ENCODE data around the gene GMDS. TPM values are rescaled to one million over a fixed set of nuclear protein-coding genes. Genes with fewer than 3 reads are reported as not detected.
A peak's percentile ranks its signal among the peaks of the same experiment; 100 is the strongest.

The GMDS gene
- total and polyA plus RNA-seq, 2 of the 8 experiments (the other 6 are each of a cell fraction or from before 2014, with no cell fraction given) = 16.8 to 50.0 TPM

DNA sequence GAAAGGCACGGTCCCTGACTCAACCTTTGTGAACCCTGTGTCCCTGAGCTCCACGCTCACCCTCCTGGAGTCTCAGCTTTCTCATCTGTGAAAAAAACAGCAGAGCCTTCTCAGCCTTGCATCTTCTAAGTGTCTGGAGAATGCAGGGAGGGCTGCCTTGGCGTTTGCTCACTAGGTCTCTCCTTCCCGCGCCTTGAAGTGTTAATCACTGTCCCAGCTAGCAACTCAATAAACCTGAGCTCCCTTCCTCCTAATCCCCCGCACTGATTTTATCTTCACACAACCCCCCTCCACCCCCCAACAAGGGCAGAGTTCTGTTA, 670.6 kb downstream of the GMDS start:
- Histone ChIP-seq H2BK5ac (ENCODE audit: low read depth, low read length) (no peak overlapping the region), H3K9ac (replicated peaks in 1 of 4; ENCODE audit: extremely low read depth in 1 of 4, low read depth in 3 of 4, low read length in 3 of 4) (no peak overlapping the region), H3K56ac (replicated peaks; ENCODE audit: insufficient read length, low read depth, low read length) (no peak overlapping the region), H2BK12ac (ENCODE audit: low read depth, low read length) (no peak overlapping the region), H3K14ac (ENCODE audit: insufficient read length) (no peak overlapping the region), H3K4me3 (ENCODE audit: extremely low read depth in 1 of 4, insufficient read depth in 2 of 4, low read depth in 3 of 4, low read length in 4 of 4) (no peak overlapping the region), H3K27ac (ENCODE audit: low read depth, low read length) (no peak overlapping the region), H3K27me3 (replicated peaks in 1 of 4; ENCODE audit: control insufficient read depth in 3 of 4, extremely low read depth in 1 of 4, insufficient read depth in 3 of 4, low read length in 3 of 4) (peaks cover 0 to 3% (median 0%) of the 10 kb centered on the region in 4 experiments; a peak in 1 of 7 replicates), H3K79me2 (ENCODE audit: control insufficient read depth in 1 of 2, insufficient read depth in 2 of 2, low read length in 2 of 2) (no peaks in the 10 kb centered on the region), H4K5ac (ENCODE audit: insufficient read length, low read depth, low read length) (no peak overlapping the region), H3K23ac (ENCODE audit: insufficient read length) (no peak overlapping the region), H2BK15ac (ENCODE audit: low read length) (no peak overlapping the region), H2AFZ (ENCODE audit: low read length) (0 out of 2 replicates have a peak overlapping the region, but pooled peaks have one; percentile 6), H3K4ac (replicated peaks; ENCODE audit: insufficient read length, low read depth, low read length) (no peak overlapping the region), H3K79me1 (ENCODE audit: low read depth, low read length) (no peaks in the 10 kb centered on the region), H2AK5ac (ENCODE audit: low read depth, low read length) (no peak overlapping the region), H3K23me2 (ENCODE audit: low read depth, low read length) (no peaks in the 10 kb centered on the region), H4K8ac (ENCODE audit: extremely low read depth, insufficient read depth, low read length) (no peak overlapping the region), H3K4me2 (ENCODE audit: insufficient read depth in 1 of 2, low read depth in 2 of 2, low read length in 2 of 2) (peak overlapping the region; percentile 17 to 26; a peak in 2 of 4 replicates), H4K20me1 (replicated peaks in 1 of 2; ENCODE audit: control insufficient read depth in 1 of 2, insufficient read depth in 2 of 2, low read length in 2 of 2) (no peaks in the 10 kb centered on the region), H2BK20ac (ENCODE audit: low read length) (no peak overlapping the region), H3K36me3 (ENCODE audit: control insufficient read depth in 2 of 4, insufficient read depth in 4 of 4, low read length in 3 of 4) (no peaks in the 10 kb centered on the region), H2BK120ac (replicated peaks; ENCODE audit: low read depth, low read length) (no peak overlapping the region), H3K9me3 (ENCODE audit: insufficient read depth in 2 of 2, low read depth in 1 of 2, low read length in 1 of 2) (no peaks in the 10 kb centered on the region), H3K4me1 (replicated peaks in 1 of 4; ENCODE audit: control insufficient read depth in 3 of 4, insufficient read depth in 4 of 4, low read length in 3 of 4) (peaks cover 0 to 8% (median 4%) of the 10 kb centered on the region in 4 experiments; a peak in 4 of 7 replicates), H4K91ac (replicated peaks; ENCODE audit: insufficient read length, low read length) (no peak overlapping the region), H3K18ac (ENCODE audit: extremely low read depth, low read length) (0 out of 2 replicates have a peak overlapping the region, but pooled peaks have one; percentile 48)
- DNase-seq (ENCODE audit: low read depth in 1 of 2, low spot score in 2 of 2) = peak in 1 of 2 experiments; percentile 47
- FAIRE-seq = no peak
- 46% methylated on average over 6 of the region's 6 CpGs; no CpG with 5 or more reads in 1 of the 2 experiments for WGBS, 2 experiments (ENCODE audit: extremely low coverage in 1 of 2, insufficient coverage in 1 of 2, insufficient read length in 1 of 2, insufficient replicate concordance in 2 of 2, low coverage in 1 of 2, low lambda C conversion rate in 2 of 2, missing lambda C conversion rate in 1 of 2)
- ChIA-PET CTCF (ENCODE audit: partially characterized antibody) (interaction anchor here (0.6 to 4.3 kb wide), 10 partner anchors 12 to 940 kb away, joined by 3 to 20 read pairs (median 4); no protein-coding TSS in a partner anchor), POLR2A (ENCODE audit: partially characterized antibody) (interaction anchor here (0.6 kb wide), 1 partner anchor 404 kb away, joined by 3 read pairs; no protein-coding TSS in a partner anchor)
- TF ChIP-seq EZH2 (IDR thresholded peaks at IDR 0.05; ENCODE audit: low read depth, low read length, severe bottlenecking) (no peak), KDM5A (IDR thresholded peaks at IDR 0.05; ENCODE audit: low read length) (no peak), SRF (IDR thresholded peaks at IDR 0.05; ENCODE audit: low read depth, low read length) (no peak), CTBP2 (IDR thresholded peaks at IDR 0.05; ENCODE audit: borderline replicate concordance, insufficient read depth, insufficient read length, low read length) (no peak), KDM4A (IDR thresholded peaks at IDR 0.05; ENCODE audit: low read depth, low read length, severe bottlenecking) (no peak), RXRA (IDR thresholded peaks at IDR 0.05; ENCODE audit: insufficient read depth, low read depth, low read length) (no peak), GTF2F1 (IDR thresholded peaks at IDR 0.05; ENCODE audit: borderline replicate concordance, low read depth, low read length) (no peak), KDM1A (IDR thresholded peaks at IDR 0.05; ENCODE audit: borderline replicate concordance, low read length) (no peak), HDAC6 (IDR thresholded peaks at IDR 0.05; ENCODE audit: low read depth, low read length) (no peak), JUN (IDR thresholded peaks at IDR 0.05; ENCODE audit: low read depth, low read length) (no peak), EP300 (IDR thresholded peaks at IDR 0.05; ENCODE audit: borderline replicate concordance in 1 of 2, low read depth in 2 of 2, low read length in 2 of 2) (no peak), JUND (IDR thresholded peaks at IDR 0.05; ENCODE audit: low read length) (no peak)
- TF ChIP-seq, protein P1, sequence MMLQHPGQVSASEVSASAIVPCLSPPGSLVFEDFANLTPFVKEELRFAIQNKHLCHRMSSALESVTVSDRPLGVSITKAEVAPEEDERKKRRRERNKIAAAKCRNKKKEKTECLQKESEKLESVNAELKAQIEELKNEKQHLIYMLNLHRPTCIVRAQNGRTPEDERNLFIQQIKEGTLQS (IDR thresholded peaks at IDR 0.05; ENCODE audit: insufficient read depth, low read depth, low read length) = no peak
